HG02588 (cell line): Measurements from ENCODE around the gene TAS1R2.
A peak's percentile ranks its signal among the peaks of the same experiment; 100 is the strongest.
"Not testable (repeated sequence)": the region's sequence is repeated elsewhere in the genome, so short reads cannot be mapped to it uniquely, and the experiment has no call there.

Experiments
- ATAC-seq: cut with Tn5 transposase; IDR thresholded peaks from one replicate; pipeline ENCODE4 v1.9.1; 2021; ENCODE audit warnings: mild to moderate bottlenecking, moderate library complexity; ENCODE audit not compliant: unreplicated experiment

TAS1R2 gene

DNA sequence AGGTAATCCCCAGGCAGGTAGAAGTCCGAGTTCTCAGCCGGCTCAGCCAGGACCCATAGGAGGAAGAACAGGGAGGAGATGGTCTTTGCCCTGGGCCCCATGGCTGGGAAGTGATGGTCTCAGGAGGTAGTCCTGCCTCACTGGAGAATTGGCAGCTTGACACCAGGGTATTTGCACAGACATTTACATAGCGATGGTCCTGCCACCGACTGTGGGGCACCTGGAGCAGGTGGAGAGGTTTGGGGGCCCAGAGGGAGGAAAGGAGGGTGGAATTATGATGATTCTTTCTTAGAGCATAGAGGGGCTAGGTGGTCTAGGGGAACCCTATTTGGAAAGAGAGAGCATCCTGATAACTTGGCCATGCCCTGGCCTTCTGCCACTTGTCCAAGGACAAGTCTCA is at the start of gene TAS1R2:
Gene TAS1R2 (minus strand): TSS at position 101 of the 400 bp plus-strand sequence. CDS start 0 bp downstream, at position 101.
- no peak for ATAC-seq

- ATAC-seq: no peak
Observed at GRCh38 chr1:18907917-18908845, 48.7 kb upstream of the TAS1R2 start.

DNA sequence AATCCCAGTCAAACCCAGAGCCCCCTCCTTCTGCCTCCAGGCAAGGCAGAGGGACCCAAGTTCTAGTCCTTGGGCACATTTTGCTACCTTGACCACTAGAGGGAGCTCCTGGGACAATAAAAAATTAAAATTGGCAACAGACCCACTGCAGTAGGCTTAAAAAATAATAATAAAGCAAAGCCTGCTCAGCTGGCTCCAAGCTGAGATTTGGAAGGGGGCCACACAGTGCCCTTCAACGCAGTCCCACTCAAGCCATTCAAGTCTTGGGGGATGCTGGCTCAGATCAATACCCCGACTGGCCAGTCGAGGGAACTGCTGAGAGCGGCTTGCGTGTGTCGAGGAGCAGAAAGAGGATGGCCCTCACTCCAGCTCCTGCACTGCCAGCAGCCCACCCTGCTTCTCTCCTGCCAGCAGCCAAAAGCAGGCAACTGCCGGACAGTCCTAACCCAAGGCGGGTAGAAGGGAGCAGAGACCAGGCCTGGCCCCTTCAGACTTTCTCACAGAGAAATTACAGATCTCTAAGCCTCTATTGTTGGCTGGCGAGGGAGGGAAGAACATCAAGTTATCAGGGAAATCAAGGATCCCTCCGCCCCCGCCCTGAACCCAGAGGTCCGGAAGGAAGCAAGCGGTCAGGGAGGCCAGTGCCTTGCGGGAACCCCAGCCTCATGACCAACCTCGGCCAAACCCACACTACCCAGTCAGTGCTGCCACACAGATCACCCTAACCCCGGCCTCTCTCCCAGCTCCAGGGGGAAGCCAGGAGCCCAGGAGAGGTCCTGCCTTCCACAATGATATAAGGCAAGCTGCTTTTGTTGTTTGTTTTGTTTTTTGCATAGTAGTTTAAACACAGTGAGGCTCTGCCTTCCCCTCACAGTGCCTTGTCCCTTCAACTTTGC is 47.8 kb upstream of the TAS1R2 start:
- ATAC-seq: no peak

GRCh38 chr1:18903291-18903756 is 43.9 kb upstream of the TAS1R2 start:
- ATAC-seq: no peak

- peak; percentile 96 for ATAC-seq
Observed at GRCh38 chr1:18902523-18903290, 43.2 kb upstream of the TAS1R2 start, which contains the start of gene ALDH4A1. Gene ALDH4A1 (minus strand): TSS chr1:18902555. CDS start chr1:18902523, 32 bp downstream.

GRCh38 chr1:18901952-18902522 is 42.6 kb upstream of the TAS1R2 start:
- ATAC-seq: no peak

DNA sequence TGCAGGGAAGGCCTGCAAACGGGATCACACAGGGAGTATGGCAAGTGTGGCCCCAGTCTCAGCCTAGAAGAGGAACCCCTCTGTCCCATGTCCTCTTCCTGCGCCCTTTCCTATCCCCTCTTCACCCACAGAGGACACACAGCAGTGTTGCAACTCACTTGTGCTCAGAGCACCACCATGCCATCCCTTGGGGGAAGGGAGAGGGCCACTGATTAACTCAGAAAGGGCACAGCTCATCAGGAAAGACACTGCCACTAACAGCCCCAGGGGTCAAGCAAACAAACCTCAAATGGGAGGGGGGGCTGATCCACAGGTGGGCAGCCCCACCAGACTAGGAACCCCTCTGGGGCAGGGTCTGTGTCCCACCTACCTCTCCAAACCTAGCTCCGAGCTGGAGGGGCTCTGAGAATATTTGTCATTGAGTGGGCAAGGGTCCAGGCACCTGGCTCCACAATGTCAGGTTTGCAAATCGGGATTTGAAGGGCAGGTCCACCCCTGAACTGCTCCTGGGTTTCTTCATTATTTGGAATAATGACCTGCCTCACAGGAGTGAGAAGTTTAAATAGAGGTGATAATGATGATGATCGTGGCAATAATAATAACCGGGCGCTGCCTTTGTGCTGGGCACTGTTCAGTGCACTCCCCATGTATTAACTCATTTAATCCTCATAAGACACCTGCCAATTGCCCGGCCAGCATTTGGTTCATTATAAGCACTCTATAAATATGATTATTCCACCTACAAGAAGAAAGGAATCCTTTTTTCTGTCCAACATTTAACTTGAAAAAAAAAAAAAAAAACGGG is 41.9 kb upstream of the TAS1R2 start:
- ATAC-seq: no peak

DNA sequence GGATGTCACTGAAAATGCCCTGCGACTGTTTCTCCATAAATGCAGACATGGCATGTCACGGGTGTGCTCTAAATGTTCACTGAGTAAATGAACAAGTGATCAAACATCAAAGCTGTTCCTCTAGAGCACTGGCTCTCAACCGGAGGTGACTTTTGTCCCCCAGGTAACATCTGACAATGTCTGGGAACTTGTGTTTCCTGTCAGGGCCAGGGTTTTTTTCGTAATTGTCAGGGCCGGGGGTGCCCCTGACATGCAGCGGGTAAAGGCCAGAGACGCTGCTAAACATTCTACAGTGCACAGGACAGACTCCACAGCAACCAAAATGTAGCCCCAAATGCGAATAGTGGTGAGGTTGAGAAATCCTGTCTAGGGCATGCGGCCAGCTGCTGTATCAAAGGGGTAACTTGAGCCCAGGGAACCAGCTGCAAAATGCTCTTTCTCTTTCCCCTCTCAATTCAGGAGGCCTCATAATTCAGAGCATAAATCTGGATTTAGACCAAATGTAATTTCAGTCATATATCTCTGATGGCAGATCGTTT is 40.9 kb upstream of the TAS1R2 start:
- no peak for ATAC-seq

- ATAC-seq: no peak
Observed at GRCh38 chr1:18899363-18900049, 40.0 kb upstream of the TAS1R2 start.

- ATAC-seq: no peak
Observed at GRCh38 chr1:18898567-18898966, 39.1 kb upstream of the TAS1R2 start.

GRCh38 chr1:18895317-18895716 is 35.9 kb upstream of the TAS1R2 start:
- ATAC-seq: no peak

DNA sequence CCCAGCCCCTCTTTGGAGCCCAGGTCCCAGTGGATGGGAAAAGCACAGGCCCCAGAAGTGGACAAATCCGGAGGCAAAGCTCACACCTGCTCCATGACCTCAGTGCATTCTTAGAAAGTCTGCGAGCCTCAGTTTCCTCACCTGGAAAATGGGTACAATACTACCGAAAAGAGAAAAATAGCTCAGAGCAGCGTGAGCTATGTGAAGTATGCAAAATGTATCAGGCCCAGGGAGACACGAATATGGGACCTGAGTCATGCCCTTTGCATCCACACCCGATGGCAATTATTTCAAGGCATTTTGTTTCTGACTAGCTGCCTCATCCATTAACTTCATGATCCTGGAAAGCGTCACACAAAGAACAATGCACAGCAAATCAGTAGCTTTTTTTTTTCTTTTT is 33.7 kb upstream of the TAS1R2 start:
- ATAC-seq: no peak

GRCh38 chr1:18891858-18892257 is 32.4 kb upstream of the TAS1R2 start:
- not testable (repeated sequence) for ATAC-seq

DNA sequence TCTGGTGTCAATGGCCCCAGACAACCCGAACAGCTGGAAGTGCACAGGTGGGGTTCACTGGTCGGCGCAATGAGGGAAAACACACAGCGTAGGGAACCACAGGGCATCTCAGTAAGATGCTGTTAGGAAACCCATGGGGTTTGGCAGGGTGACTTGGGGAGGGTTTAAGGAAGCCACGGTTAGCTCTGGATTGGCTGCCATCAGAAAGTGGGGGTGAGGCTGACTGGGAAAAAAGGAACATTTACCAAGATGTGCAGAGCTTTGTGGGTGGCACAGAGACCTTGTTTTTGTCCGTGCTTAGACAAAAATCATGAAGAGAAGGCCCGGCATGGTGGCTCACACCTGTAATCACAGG is 31.9 kb upstream of the TAS1R2 start:
- ATAC-seq: no peak

DNA sequence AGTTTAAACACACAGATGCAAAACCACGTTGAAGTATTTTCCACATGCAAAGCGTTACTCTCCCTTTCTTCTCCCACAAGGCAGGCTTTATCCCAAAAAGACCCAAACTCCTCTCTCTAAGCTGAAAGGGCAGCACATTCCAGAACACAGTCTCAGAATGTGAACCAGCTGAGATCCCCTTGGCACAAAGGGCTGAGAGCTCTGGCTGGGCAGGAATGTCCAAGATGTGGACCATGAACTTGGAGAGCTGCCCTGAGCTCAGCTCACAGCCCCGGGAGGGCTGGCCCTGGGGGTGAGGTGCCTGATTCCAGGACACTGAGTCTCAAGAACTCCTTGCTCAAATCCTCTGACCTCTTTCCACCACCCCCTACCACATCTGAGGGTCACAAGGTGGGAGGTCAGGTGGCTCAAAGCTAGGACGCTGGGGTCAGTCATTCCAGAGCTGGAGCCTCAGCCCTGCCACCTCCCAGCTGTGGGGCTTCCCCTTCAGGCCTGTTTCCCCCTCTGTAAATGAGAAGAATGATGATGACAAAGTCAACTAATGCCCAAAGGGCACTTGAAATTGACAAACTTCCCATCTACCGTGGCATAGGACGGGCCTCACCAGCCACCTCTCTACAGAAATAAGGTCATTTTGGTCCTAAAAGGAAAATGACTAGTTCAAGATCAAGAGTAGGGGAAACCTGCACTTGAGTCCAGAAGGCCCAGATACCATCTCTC is 31.4 kb upstream of the TAS1R2 start:
- no peak for ATAC-seq

GRCh38 chr1:18886003-18886335 is 26.5 kb upstream of the TAS1R2 start:
- ATAC-seq: no peak

- ATAC-seq: no peak
Observed at GRCh38 chr1:18885311-18886002, 26.0 kb upstream of the TAS1R2 start.

- no peak for ATAC-seq
Observed at GRCh38 chr1:18884727-18885126, 25.3 kb upstream of the TAS1R2 start.
